ENCODE data around the gene NDUFS8. TPM values are rescaled to one million over a fixed set of nuclear protein-coding genes. Genes with fewer than 3 reads are reported as not detected.
A peak's percentile ranks its signal among the peaks of the same experiment; 100 is the strongest.

NDUFS8 gene
- total RNA-seq, 2 donors from 2014 or later = 247 to 274 TPM

GRCh38 chr11:68041617-68042218 is 11.2 kb downstream of the NDUFS8 start:
- TF ChIP-seq CTCF (IDR thresholded peaks at IDR 0.05) (no peak), POLR2A (IDR thresholded peaks at IDR 0.05) (no peak), POLR2AphosphoS5 (IDR thresholded peaks at IDR 0.05) (no peak)
- intact Hi-C loops (cut with DNase I) = loop anchor here (5.0 kb wide), 1 partner anchor 166 kb away; no protein-coding TSS in a partner anchor
- H3K4me3 ChIP-seq = no peak overlapping the region
- WGBS = 85% methylated on average over 12 of the region's 12 CpGs
- no peaks in the 10 kb centered on the region for H3K27me3 ChIP-seq (replicated peaks; ENCODE audit: insufficient read depth)
- no peaks in the 10 kb centered on the region for H3K9me3 ChIP-seq
- no peak for DNase-seq (ENCODE audit: low spot score)
- H3K27ac ChIP-seq = peak overlapping the region; percentile 80 to 88
- H3K36me3 ChIP-seq = peaks cover 0 to 12% of the 10 kb centered on the region in 2 donors
- peaks cover 10% of the 10 kb centered on the region for H3K4me1 ChIP-seq (replicated peaks)

DNA sequence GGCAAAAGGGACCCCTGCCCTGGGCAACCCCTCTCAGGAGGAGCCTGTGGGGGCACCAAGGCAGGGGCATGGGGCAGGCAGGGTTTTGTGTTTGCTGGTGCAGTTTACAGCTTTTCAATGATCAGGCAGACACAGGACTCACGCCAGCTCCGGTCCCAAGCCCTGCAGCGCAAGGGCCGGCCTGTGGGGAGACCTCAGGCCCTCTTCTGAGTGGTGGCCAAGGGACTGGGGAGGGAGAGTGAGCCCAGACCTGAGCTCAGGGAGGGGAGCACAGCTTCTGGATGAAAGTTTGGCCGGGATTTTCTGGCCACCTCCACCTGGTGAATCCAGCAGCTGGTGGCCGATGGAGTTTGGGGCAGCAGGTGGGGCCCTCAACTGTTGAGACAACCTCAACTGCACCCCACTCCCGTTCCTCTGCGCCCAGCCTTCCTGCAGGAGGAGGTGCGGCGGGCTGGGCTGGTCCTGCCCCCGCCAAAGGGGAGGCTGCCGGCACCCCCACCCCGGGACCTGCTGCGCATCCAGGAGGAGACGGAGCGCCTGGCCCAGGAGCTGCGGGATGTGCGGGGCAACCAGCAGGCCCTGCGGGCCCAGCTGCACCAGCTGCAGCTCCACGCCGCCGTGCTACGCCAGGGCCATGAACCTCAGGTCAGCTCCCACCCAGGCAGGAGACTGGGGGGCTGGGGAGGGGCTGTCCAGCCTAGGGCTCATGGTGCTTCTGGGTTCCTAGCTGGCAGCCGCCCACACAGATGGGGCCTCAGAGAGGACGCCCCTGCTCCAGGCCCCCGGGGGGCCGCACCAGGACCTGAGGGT is 11.9 kb downstream of the NDUFS8 start:
- H3K36me3 ChIP-seq = peaks cover 0 to 12% of the 10 kb centered on the region in 2 donors

DNA sequence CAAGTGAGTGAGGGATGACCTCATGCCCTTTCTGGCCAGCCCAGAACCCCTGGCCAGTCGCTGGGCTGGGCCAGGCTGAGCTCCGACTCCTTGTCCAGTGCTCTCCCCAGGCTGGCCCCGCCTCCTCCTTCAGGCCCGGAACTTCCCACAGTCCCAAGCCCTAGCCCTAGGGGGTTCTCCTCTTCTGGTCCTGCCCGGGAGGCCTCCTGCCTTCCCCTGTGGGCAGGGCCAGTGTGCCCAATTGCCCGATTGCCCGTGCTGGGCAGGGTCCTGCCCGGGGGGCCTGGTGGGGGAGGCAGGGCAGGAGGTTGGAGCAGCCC is 12.5 kb downstream of the NDUFS8 start:
- intact Hi-C loops (cut with DNase I) = loop anchor here (5.0 kb wide), 1 partner anchor 164 kb away; no protein-coding TSS in a partner anchor
- no peaks in the 10 kb centered on the region for H3K27me3 ChIP-seq (replicated peaks; ENCODE audit: insufficient read depth)
- peaks cover 10% of the 10 kb centered on the region for H3K4me1 ChIP-seq (replicated peaks)
- TF ChIP-seq CTCF (IDR thresholded peaks at IDR 0.05) (no peak), POLR2A (IDR thresholded peaks at IDR 0.05) (no peak), POLR2AphosphoS5 (IDR thresholded peaks at IDR 0.05) (no peak)
- WGBS = 71% methylated on average over 3 of the region's 8 CpGs
- no peak overlapping the region for H3K4me3 ChIP-seq
- H3K9me3 ChIP-seq = no peaks in the 10 kb centered on the region
- peak overlapping the region; percentile 58 to 65 for H3K27ac ChIP-seq
- DNase-seq (ENCODE audit: low spot score) = no peak
- H3K36me3 ChIP-seq = peaks cover 0 to 12% of the 10 kb centered on the region in 2 donors

More for the DNA sequence above, 11.9 kb downstream of the NDUFS8 start:
- Histone ChIP-seq H3K4me3 (no peak overlapping the region), H3K4me1 (replicated peaks) (peaks cover 10% of the 10 kb centered on the region), H3K9me3 (no peaks in the 10 kb centered on the region), H3K27ac (peak overlapping the region; percentile 58 to 88), H3K27me3 (replicated peaks; ENCODE audit: insufficient read depth) (no peaks in the 10 kb centered on the region)
- TF ChIP-seq CTCF (IDR thresholded peaks at IDR 0.05) = no peak
- TF ChIP-seq POLR2A (IDR thresholded peaks at IDR 0.05) = no peak
- no peak for TF ChIP-seq POLR2AphosphoS5 (IDR thresholded peaks at IDR 0.05)
- intact Hi-C loops (cut with DNase I) = loop anchor here (5.0 kb wide), 1 partner anchor 165 kb away; no protein-coding TSS in a partner anchor
- 92% methylated on average over 25 of the region's 27 CpGs for WGBS
- DNase-seq (ENCODE audit: low spot score) = no peak

GRCh38 chr11:68043349-68044144 is 13.1 kb downstream of the NDUFS8 start:
- DNase-seq (ENCODE audit: low spot score) = no peak
- no peak overlapping the region for H3K4me3 ChIP-seq
- WGBS = 71% methylated on average over 36 of the region's 36 CpGs
- peak overlapping the region; percentile 58 to 65 for H3K27ac ChIP-seq
- intact Hi-C loops (cut with DNase I) = loop anchor here (5.0 kb wide), 1 partner anchor 164 kb away; no protein-coding TSS in a partner anchor
- peaks cover 4% of the 10 kb centered on the region for H3K4me1 ChIP-seq (replicated peaks)
- H3K9me3 ChIP-seq = no peaks in the 10 kb centered on the region
- peaks cover 0 to 12% of the 10 kb centered on the region in 2 donors for H3K36me3 ChIP-seq
- no peaks in the 10 kb centered on the region for H3K27me3 ChIP-seq (replicated peaks; ENCODE audit: insufficient read depth)
- TF ChIP-seq POLR2A (IDR thresholded peaks at IDR 0.05) (no peak), CTCF (IDR thresholded peaks at IDR 0.05) (no peak), POLR2AphosphoS5 (IDR thresholded peaks at IDR 0.05) (no peak)
